GM18519 (cell line): ENCODE measurements around the gene ADGRL3.

Experiments used
- ATAC-seq: cut with Tn5 transposase; IDR thresholded peaks from one replicate; pipeline ENCODE4 v1.9.1; 2021; ENCODE audit warnings: mild to moderate bottlenecking, moderate library complexity; ENCODE audit not compliant: unreplicated experiment, low FRiP score

The ADGRL3 gene

DNA sequence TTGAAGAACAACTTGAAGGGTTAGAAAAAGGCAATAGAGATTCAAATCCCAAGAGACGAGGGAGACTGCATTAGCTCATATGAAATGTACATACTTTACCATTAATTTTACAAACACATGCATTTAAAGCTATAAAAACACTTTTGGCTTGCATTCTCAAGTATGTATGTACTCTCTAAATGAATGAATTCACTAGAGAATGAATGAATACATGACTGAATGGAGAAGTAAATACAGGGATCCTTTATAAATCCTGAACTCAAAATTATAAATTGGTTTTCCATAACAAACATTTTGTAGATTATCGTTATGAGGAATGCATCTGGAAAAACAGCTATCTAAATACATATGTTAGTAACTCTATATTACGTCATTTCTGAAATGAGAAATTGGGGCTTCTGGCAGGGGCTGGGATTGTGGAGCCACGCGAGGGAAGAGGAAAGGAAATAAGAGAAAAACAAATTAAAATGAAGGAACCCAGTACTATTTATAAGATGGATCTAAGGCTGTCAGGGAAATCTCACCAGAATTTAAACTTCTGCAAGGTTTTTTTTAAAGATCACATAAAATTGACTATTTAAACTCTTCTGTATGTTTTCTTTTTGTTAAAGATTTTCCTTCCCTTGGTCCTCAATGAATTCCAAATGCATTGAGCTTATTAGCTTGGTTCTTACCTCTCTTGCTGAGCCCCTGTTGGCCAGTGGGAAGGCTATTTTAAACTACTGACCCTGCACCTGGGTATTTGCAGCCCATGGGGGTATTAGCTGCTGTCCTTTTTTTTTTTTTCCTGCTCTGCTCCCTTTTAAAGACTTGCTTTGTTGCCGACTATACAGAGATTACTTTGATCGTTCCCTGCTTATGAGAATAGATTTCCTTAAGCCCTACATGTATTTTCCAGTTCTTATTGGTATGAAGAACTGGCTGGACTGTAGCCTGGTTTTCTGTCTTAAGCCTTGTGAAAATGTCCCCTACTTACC lies 207.8 kb downstream of the ADGRL3 start:
- ATAC-seq, result no peak

DNA sequence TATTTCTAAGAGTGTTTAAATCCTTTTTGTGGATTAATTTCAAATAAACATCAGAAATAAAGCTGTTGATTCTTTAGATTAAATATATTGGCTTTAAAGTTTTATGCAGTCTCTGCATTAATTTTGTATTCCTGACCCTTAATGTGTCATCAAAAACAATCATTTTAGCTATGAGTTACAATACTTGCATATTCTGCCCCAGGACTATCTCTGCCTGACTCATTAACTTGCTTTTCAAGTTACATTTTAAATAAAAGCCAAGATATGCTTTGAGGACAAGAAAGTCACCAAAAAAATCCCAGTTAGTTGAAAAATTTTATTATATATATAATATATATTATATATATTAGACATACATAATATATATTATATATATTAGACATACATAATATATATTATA lies 208.7 kb downstream of the ADGRL3 start:
- ATAC-seq, result no peak

DNA sequence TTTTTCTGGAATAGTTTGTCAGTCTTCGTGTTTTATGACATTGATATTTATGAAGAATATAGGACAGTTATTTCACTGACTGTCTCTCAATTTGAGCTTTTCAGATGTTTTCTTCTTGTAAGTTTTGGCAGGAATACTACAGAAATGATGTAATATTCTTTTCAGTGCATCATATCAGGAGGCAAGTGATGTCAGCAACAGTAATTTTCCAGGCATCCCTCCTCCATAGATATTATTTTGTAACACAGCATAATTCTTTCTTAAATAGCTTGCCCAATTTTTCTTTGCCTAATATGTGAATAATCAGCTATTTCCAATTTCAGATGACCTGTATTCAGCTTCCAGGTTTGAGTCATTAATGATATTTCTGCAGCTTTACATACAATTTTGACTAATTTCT lies 211.1 kb downstream of the ADGRL3 start:
- no peak for ATAC-seq

DNA sequence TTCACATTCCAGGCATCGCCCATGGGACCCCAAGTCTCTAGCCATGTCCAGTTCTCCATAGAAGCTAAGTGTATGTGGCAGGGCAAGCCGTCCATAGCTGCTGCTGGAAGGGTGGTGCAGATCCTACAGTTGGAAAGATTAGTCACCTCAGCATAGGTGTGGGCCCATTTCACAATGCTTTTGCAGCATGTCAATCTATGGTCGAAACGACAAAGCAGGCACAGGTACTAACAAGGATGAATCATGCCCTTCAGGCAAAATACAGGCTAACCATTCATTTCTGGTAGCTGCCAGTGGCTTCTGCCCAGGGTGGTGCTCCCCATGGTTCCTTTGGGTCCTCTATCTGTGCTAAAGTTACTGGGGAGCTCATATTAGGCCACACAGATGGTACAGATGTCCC lies 225.2 kb downstream of the ADGRL3 start:
- no peak for ATAC-seq

GRCh38 chr4:61426229-61426628 lies 226.1 kb downstream of the ADGRL3 start:
- ATAC-seq, result no peak

GRCh38 chr4:61427099-61427817 lies 227.1 kb downstream of the ADGRL3 start:
- ATAC-seq, result no peak

- no peak for ATAC-seq
Measured at GRCh38 chr4:61427818-61428495, 227.8 kb downstream of the ADGRL3 start.

- no peak for ATAC-seq
Measured at GRCh38 chr4:61428950-61429349, 228.8 kb downstream of the ADGRL3 start.

GRCh38 chr4:61431131-61431530 lies 231.0 kb downstream of the ADGRL3 start:
- ATAC-seq, result no peak

DNA sequence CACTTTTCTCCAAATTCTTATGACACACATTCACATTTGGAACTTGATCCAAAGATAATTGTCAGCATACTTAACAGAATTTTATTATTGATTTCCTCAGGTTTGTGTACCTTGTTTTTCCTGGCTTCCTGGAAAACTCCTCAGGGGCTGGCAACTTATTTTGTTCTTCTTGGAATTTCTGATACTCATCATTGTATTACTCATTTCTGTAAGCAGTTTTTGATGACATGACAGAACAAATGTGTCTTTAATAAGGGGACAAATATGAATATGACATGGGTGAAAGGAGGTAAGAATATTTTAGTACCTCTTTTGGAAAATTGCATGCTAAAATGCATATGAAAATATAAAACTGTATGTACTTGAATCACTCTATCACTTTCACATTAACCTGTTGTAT lies 237.8 kb downstream of the ADGRL3 start:
- no peak for ATAC-seq

- no peak for ATAC-seq
Measured at GRCh38 chr4:61440321-61440720, 240.2 kb downstream of the ADGRL3 start.

DNA sequence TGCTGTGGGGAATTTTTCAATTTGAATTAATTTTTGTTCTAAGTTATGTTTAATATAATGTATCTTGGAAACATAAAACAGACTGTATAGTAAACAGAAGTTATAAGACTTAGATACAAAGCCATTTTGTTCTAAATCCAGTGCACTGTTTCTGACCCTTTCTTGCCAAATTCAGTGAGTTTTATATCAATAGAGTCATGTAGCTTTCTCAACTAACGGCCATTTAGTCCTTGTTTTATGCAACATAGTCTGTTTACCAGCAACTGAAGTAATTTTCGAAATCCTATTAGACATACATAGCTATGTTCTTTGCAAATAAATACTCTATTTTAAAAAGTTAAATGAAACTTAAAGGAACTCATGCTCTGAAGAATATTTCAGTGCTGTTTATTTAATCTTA lies 242.8 kb downstream of the ADGRL3 start:
- ATAC-seq, result no peak

GRCh38 chr4:61443813-61444510 lies 243.8 kb downstream of the ADGRL3 start:
- no peak for ATAC-seq

DNA sequence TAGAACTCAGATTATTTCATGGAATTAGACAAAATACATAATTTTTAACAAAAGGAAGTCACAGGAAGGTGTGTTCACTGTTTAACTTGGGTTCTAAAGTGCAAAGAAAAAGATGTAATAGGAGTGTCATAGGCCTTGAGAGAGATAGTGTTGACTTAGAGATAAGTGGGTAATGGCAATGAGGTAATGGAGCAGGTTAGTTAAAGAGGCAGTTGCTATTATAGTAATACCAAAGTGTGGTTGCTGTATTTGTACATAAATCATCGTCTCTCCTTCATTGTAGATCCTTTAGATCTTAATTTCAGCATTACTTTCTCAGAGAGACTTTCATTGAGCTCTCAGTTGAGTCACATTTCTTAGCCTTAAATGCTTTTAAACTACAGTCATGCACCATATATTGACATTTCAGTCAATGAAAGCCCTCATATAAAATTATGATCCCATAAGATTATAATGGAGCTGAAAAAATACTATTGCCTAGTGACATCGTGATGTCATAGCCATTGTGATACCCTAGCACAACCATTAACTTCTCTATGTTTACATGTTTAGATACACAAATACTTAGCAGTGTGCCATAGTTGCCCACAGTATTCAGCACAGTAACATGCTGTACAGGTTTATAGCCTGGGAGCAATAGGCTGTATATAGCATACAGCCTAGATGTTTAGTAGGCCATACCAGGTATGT lies 245.4 kb downstream of the ADGRL3 start:
- no peak for ATAC-seq

- ATAC-seq, result no peak
Measured at GRCh38 chr4:61446941-61447340, 246.8 kb downstream of the ADGRL3 start.

DNA sequence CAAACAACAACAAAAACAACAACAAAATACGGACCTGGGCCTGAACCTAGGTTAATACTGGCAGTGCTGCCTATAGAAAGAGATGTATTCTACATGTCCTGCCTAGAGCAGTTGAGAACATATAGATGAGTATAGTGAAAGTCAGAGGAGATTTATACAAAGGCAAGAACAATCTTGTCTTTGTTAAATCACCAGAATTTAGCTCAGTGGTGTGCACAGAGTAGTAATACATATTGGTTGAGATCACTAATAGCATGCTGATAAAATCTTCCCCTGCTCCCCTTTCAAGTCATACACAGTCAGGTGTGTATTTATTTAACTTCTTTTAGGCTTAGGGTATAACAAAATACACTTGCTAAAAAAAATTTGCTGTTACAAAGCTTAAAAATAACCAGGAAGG lies 247.8 kb downstream of the ADGRL3 start:
- no peak for ATAC-seq

DNA sequence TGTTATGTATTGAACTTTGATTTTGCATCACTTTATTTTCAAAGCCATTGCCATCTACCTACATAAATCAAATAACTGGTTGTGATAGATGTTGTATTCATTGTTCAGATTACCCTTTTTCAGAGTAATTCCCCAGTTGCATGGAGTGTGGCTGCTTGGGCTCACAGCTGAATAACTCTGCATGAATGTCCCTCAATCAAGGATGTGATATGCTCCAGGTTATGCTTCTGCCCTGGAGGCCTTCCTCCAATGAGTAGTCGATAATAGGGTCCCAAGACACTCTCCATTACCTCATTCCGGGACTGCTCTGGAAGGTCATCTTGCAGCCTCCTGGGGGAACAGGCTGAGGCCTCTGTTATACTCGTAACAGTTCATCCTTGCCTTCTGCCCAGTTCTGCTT lies 251.8 kb downstream of the ADGRL3 start:
- no peak for ATAC-seq

DNA sequence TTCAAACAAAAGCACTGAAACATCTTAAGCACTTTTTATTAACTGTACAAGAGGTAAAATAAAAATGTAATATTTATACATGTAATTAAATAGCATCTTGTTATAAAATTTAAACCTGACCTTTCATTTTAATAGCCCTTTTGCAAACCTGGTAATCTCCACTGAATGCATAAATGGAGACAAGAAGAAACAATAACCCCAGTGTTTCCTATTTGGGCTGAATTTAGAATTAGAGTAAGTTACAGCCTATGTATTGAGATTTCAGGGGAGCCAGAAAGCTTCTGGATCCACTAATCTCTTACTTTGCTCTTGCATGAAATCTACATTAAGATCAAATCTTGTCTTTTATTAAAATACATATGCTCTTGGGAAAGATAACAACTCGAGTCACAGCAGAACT lies 261.8 kb downstream of the ADGRL3 start:
- ATAC-seq, result no peak

DNA sequence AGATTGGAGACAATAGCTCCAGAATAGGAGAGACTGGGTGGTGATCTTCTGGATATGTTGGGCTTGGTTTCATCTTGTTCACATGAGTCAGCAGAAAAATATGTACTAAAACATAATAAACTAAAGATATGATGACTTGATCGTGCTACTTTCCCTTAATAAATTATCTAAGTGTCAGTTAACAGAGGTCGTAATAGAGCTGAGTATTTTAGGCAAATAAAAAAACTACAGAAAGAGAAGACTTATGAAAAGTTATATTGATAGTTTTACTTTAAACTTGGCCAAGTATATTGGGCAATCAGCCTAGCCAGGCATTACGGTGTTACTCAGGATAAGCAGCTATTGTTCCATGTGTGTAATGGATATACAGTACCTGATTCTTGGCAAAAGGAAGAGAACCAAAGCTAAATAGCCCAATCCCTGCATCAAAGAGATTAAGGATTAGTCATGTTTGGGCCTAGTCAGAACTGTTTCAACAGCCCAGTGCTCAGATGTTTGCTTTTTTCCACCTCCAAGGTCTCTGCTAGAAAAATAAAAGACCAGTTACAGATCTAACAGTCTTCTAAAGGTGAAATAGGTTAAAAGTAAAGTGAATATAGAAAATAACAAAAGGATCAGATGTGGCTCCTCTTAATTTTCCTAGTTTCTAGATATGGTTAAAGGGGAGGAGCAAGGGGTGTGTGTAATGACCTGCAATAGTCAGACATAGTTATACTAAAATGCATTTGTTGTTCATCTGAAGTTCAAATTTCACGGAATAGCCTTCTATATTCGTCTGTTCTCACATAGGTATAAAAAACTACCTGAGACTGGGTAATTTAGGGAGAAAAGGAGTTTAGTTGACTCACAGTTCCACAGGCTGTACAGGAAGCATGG lies 262.6 kb downstream of the ADGRL3 start:
- no peak for ATAC-seq
